Fibroblast of lung (primary cell): ENCODE data around the gene SCN5A. TPM values are rescaled to one million over a fixed set of nuclear protein-coding genes. Genes with fewer than 3 reads are reported as not detected.
A peak's percentile ranks its signal among the peaks of the same experiment; 100 is the strongest.

ENCODE experiments used
- DNase-seq, 2 donors: peaks; one replicate each; pipeline versions ENCODE4 v3.0.0 to v3.0.0-alpha.2; 2010; ENCODE audit warnings: low read depth in 2 of 2
- H2AFZ ChIP-seq: 2 replicates; pipeline ENCODE4 v1.5.1; 2012; ENCODE audit warnings: low read length, control low read depth, inconsistent platforms
- H3K27ac ChIP-seq: 2 replicates; pipeline ENCODE4 v1.5.1; 2011; ENCODE audit warnings: low read length, control low read depth; ENCODE audit not compliant: insufficient read depth
- H3K27me3 ChIP-seq: 2 replicates; pipeline ENCODE4 v1.5.1; 2011; ENCODE audit warnings: mild to moderate bottlenecking, low read length; ENCODE audit not compliant: control insufficient read depth, insufficient read depth
- H3K36me3 ChIP-seq: 2 replicates; pipeline ENCODE4 v1.5.1; 2011; ENCODE audit warnings: low read length; ENCODE audit not compliant: control insufficient read depth, insufficient read depth
- H3K4me1 ChIP-seq: 2 replicates; pipeline ENCODE4 v1.5.1; 2011; ENCODE audit warnings: low read length; ENCODE audit not compliant: control insufficient read depth, insufficient read depth; ENCODE audit errors: extremely low read depth
- H3K4me2 ChIP-seq: 2 replicates; pipeline ENCODE4 v1.5.1; 2011; ENCODE audit warnings: low read length, control low read depth; ENCODE audit not compliant: insufficient read depth; ENCODE audit errors: extremely low read depth
- H3K4me3 ChIP-seq, 4 experiments: fragments of 200-600 bp in 1 of 4; sonication (generic) in 1 of 4; replicated peaks in 1 of 4; 2 replicates each; pipeline ENCODE4 v1.5.1; 2011 to 2016; ENCODE audit warnings: low read length in 4 of 4, low read depth in 3 of 4, mild to moderate bottlenecking in 3 of 4, control low read depth in 2 of 4, inconsistent platforms in 1 of 4, mixed read lengths in 1 of 4; ENCODE audit not compliant: insufficient read depth in 1 of 4; ENCODE audit errors: control extremely low read depth in 1 of 4
- H3K79me2 ChIP-seq: 2 replicates; pipeline ENCODE4 v1.5.1; 2012; ENCODE audit warnings: mild to moderate bottlenecking, low read length, inconsistent platforms; ENCODE audit not compliant: control insufficient read depth, insufficient read depth
- H3K9ac ChIP-seq: 2 replicates; pipeline ENCODE4 v1.5.1; 2011; ENCODE audit warnings: mild to moderate bottlenecking, low read length, control low read depth; ENCODE audit not compliant: insufficient read depth
- H3K9me3 ChIP-seq: 2 replicates; pipeline ENCODE4 v1.5.1; 2012; ENCODE audit warnings: low read depth, low read length; ENCODE audit not compliant: control insufficient read depth, insufficient read depth
- H4K20me1 ChIP-seq: 2 replicates; pipeline ENCODE4 v1.5.1; 2011; ENCODE audit warnings: low read length; ENCODE audit not compliant: control insufficient read depth, insufficient read depth; ENCODE audit errors: extremely low read depth
- CTCF ChIP-seq, 2 donors: IDR thresholded peaks in 1 of 2; conservative IDR thresholded peaks in 1 of 2; 1 replicate in 1 of 2; 2 replicates in 1 of 2; pipeline ENCODE4 v1.5.1; 2011 to 2012; ENCODE audit warnings: low read length in 2 of 2, control low read depth in 1 of 2, inconsistent platforms in 1 of 2, low read depth in 1 of 2, mild to moderate bottlenecking in 1 of 2
- EZH2 ChIP-seq: IDR thresholded peaks from 2 replicates; pipeline ENCODE4 v1.5.1; 2012; ENCODE audit warnings: low read length, control low read depth, mild to moderate bottlenecking; ENCODE audit errors: missing control alignments
- polyA plus RNA-seq, 2 donors: library from polyadenylated mRNA; depleted of rRNA in 1 of 2; stranded (reverse) in 1 of 2; unstranded in 1 of 2; fragments of >200 nt; gene quantifications; 2 replicates each; pipeline ENCODE4 v1.2.1, GENCODE V29; 2011 to 2012; ENCODE audit warnings: missing spikeins in 1 of 2
- total RNA-seq: library from RNA; depleted of rRNA; stranded (reverse); fragments of >200 nt; gene quantifications from 2 replicates; pipeline ENCODE4 v1.2.1, GENCODE V29; 2014

SCN5A gene
- total and polyA plus RNA-seq, 2 donors (not counting 1 experiment from before 2014, with no cell fraction given) = 0.27 to 0.50 TPM

GRCh38 chr3:38647217-38647970 lies 2.1 kb downstream of the SCN5A start:
- H3K9ac ChIP-seq = no peak overlapping the region
- no peaks in the 10 kb centered on the region for H3K36me3 ChIP-seq
- H3K79me2 ChIP-seq = no peaks in the 10 kb centered on the region
- H4K20me1 ChIP-seq = no peaks in the 10 kb centered on the region
- no peak overlapping the region for H3K4me3 ChIP-seq
- no peak overlapping the region for H3K4me2 ChIP-seq
- no peak for TF ChIP-seq CTCF (conservative IDR thresholded peaks at IDR 0.05 in 1 of 2, IDR thresholded peaks at IDR 0.05 in 1 of 2; ENCODE audit: low read depth in 1 of 2, low read length in 2 of 2)
- TF ChIP-seq EZH2 = no peak
- peaks cover 4% of the 10 kb centered on the region for H3K4me1 ChIP-seq
- peaks cover 12% of the 10 kb centered on the region for H3K27me3 ChIP-seq
- no peaks in the 10 kb centered on the region for H3K9me3 ChIP-seq
- no peak for DNase-seq
- no peak overlapping the region for H2AFZ ChIP-seq
- no peak overlapping the region for H3K27ac ChIP-seq

- Histone ChIP-seq H2AFZ (no peak overlapping the region), H3K27ac (no peak overlapping the region), H3K79me2 (no peaks in the 10 kb centered on the region), H3K9me3 (no peaks in the 10 kb centered on the region), H3K4me1 (peaks cover 4% of the 10 kb centered on the region), H3K27me3 (peaks cover 12% of the 10 kb centered on the region), H3K4me3 (no peak overlapping the region), H3K9ac (no peak overlapping the region), H3K4me2 (no peak overlapping the region), H3K36me3 (no peaks in the 10 kb centered on the region), H4K20me1 (no peaks in the 10 kb centered on the region)
- peak; percentile 11 to 48 for TF ChIP-seq CTCF (conservative IDR thresholded peaks at IDR 0.05 in 1 of 2, IDR thresholded peaks at IDR 0.05 in 1 of 2; ENCODE audit: low read depth in 1 of 2, low read length in 2 of 2)
- TF ChIP-seq EZH2 = no peak
- peak in 1 of 2 donors; percentile 36 for DNase-seq
Observed at GRCh38 chr3:38646630-38647029, 2.9 kb downstream of the SCN5A start.

GRCh38 chr3:38646062-38646461 lies 3.4 kb downstream of the SCN5A start:
- Histone ChIP-seq H3K36me3 (no peaks in the 10 kb centered on the region), H3K79me2 (no peaks in the 10 kb centered on the region), H4K20me1 (no peaks in the 10 kb centered on the region), H3K4me2 (no peak overlapping the region), H2AFZ (no peak overlapping the region), H3K4me1 (peaks cover 4% of the 10 kb centered on the region), H3K27me3 (peaks cover 12% of the 10 kb centered on the region), H3K9me3 (no peaks in the 10 kb centered on the region), H3K27ac (no peak overlapping the region), H3K4me3 (no peak overlapping the region), H3K9ac (no peak overlapping the region)
- DNase-seq = no peak
- TF ChIP-seq CTCF (conservative IDR thresholded peaks at IDR 0.05 in 1 of 2, IDR thresholded peaks at IDR 0.05 in 1 of 2; ENCODE audit: low read depth in 1 of 2, low read length in 2 of 2) (no peak), EZH2 (no peak)
